DMS79 treated with DMSO at 0.1 percent for 48 hours (cell line): ENCODE results near the gene TWIST1.

Source experiments
- DNase-seq: peaks from one replicate; lab custom pipeline; 2025; lab: John Stamatoyannopoulos, UW

TWIST1 gene

GRCh38 chr7:19113002-19113350 is 4.5 kb downstream of the TWIST1 start:
- no peak for DNase-seq

GRCh38 chr7:19112274-19113001 is 5.0 kb downstream of the TWIST1 start:
- DNase-seq, result no peak

GRCh38 chr7:19111474-19112273 is 5.8 kb downstream of the TWIST1 start:
- no peak for DNase-seq

- no peak for DNase-seq
Measured at GRCh38 chr7:19110776-19111175, 6.7 kb downstream of the TWIST1 start.

- no peak for DNase-seq
Measured at GRCh38 chr7:19110026-19110730, 7.3 kb downstream of the TWIST1 start.

GRCh38 chr7:19109000-19109946 is 8.2 kb downstream of the TWIST1 start:
- DNase-seq, result no peak

GRCh38 chr7:19107356-19108146 is 9.9 kb downstream of the TWIST1 start:
- no peak for DNase-seq

GRCh38 chr7:19107081-19107355 is 10.4 kb downstream of the TWIST1 start:
- no peak for DNase-seq

- DNase-seq, result no peak
Measured at GRCh38 chr7:19106241-19107080, 11.0 kb downstream of the TWIST1 start.

- DNase-seq, result no peak
Measured at GRCh38 chr7:19105546-19105945, 11.9 kb downstream of the TWIST1 start.

GRCh38 chr7:19104811-19105210 is 12.6 kb downstream of the TWIST1 start:
- no peak for DNase-seq

GRCh38 chr7:19102884-19103283 is 14.6 kb downstream of the TWIST1 start:
- no peak for DNase-seq

- DNase-seq, result no peak
Measured at GRCh38 chr7:19101909-19102308, 15.5 kb downstream of the TWIST1 start.

GRCh38 chr7:19101472-19101871 is 16.0 kb downstream of the TWIST1 start:
- no peak for DNase-seq

- DNase-seq, result no peak
Measured at GRCh38 chr7:19099924-19100323, 17.5 kb downstream of the TWIST1 start.

GRCh38 chr7:19099194-19099593 is 18.2 kb downstream of the TWIST1 start:
- DNase-seq, result no peak

GRCh38 chr7:19098510-19098909 is 18.9 kb downstream of the TWIST1 start:
- DNase-seq, result no peak

GRCh38 chr7:19097165-19098055 is 20.0 kb downstream of the TWIST1 start:
- DNase-seq, result no peak

- no peak for DNase-seq
Measured at GRCh38 chr7:19095353-19095860, 22.0 kb downstream of the TWIST1 start.
